Activated B cell treated with CpG ODN at 0.5 μM for 24 hours (primary cell): ENCODE data around the gene DOLPP1. TPM values are rescaled to one million over a fixed set of nuclear protein-coding genes. Genes with fewer than 3 reads are reported as not detected.

Experiments
- ATAC-seq: fragments of 200-7000 bp; cut with Tn5 transposase; one replicate; pipeline ENCODE4 v1.10.0; 2021; ENCODE audit warnings: low read depth, mild to moderate bottlenecking, moderate library complexity
- CTCF ChIA-PET: fragments of 350-600 bp; sonication (Branson Sonifier 250); formaldehyde crosslinking; loops from one replicate; lab custom pipeline; 2021; ENCODE audit warnings: antibody characterized with exemption; lab: Charles Lee
- POLR2A ChIA-PET: fragments of 350-600 bp; sonication (Branson Sonifier 250); formaldehyde crosslinking; loops from one replicate; lab custom pipeline; 2021; ENCODE audit warnings: antibody characterized with exemption; lab: Charles Lee
- DNase-seq: peaks from one replicate; pipeline ENCODE4 v3.0.0; 2022
- H3K27ac Mint-ChIP-seq: one replicate; pipeline ENCODE4 v1.8.0; 2020; ENCODE audit warnings: mixed read lengths
- H3K27me3 Mint-ChIP-seq: one replicate; pipeline ENCODE4 v1.8.0; 2021; ENCODE audit warnings: mixed read lengths
- H3K36me3 Mint-ChIP-seq: one replicate; pipeline ENCODE4 v1.8.0; 2021; ENCODE audit warnings: low read depth, mixed read lengths
- H3K4me1 Mint-ChIP-seq: one replicate; pipeline ENCODE4 v1.8.0; 2021; ENCODE audit warnings: mixed read lengths
- H3K4me3 Mint-ChIP-seq: one replicate; pipeline ENCODE4 v1.8.0; 2020; ENCODE audit warnings: mild to moderate bottlenecking, mixed read lengths
- H3K9me3 Mint-ChIP-seq: one replicate; pipeline ENCODE4 v1.8.0; 2020; ENCODE audit warnings: mixed read lengths
- CTCF ChIP-seq: fragments of 200-600 bp; IDR thresholded peaks from one replicate; pipeline ENCODE4 v1.8.0; 2022; ENCODE audit warnings: antibody characterized with exemption, mild to moderate bottlenecking
- intact Hi-C: fragments of 100-400 bp; cut with micrococcal nuclease; formaldehyde crosslinking; loops from one replicate; pipeline ENCODE4 v1.15.1; 2024
- total RNA-seq: library from RNA; stranded (reverse); gene quantifications from 2 replicates; pipeline ENCODE4 v1.2.3, GENCODE V29; 2022

DOLPP1 gene
- total RNA-seq, 1 donor from 2014 or later = 10.9 TPM

- CTCF ChIA-PET = no interaction called here
- H3K27ac Mint-ChIP-seq = peak overlapping the region; percentile 66
- TF ChIP-seq CTCF = no peak
Measured at GRCh38 chr9:129081388-129081904, 535 bp downstream of the DOLPP1 start.

DNA sequence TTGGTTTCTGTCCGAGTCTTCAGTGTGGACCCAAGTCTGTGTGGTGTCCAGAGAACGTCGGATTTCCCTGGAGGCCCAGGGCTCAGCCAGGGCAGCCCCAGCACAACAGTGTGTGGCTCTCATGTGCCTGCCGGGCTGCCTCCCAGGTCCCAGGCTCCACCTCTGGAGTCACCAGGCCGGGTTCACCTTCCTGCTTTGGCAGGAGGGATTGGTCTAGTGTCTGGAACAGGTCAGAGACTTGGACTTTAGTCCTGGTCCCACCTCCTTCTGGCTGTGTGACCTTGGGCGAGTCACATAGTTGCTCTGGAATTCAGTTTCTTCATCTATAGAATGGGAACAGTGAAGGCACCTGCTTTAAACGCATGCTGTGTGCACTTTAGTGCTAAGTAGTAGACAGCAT lies 3.2 kb downstream of the DOLPP1 start:
- H3K27ac Mint-ChIP-seq = no peak overlapping the region
- no peak for ATAC-seq
- H3K27me3 Mint-ChIP-seq = no peaks in the 10 kb centered on the region
- H3K9me3 Mint-ChIP-seq = no peaks in the 10 kb centered on the region
- H3K4me3 Mint-ChIP-seq = no peak overlapping the region
- ChIA-PET CTCF (no interaction called here), POLR2A (no interaction called here)
- no peak for TF ChIP-seq CTCF
- intact Hi-C loops = no loop called here
- H3K4me1 Mint-ChIP-seq = peaks cover 29% of the 10 kb centered on the region
- no peak for DNase-seq
- H3K36me3 Mint-ChIP-seq = peaks cover 31% of the 10 kb centered on the region

More at GRCh38 chr9:129081388-129081904, 535 bp downstream of the DOLPP1 start:
- H3K36me3 Mint-ChIP-seq = peaks cover 18% of the 10 kb centered on the region
- peaks cover 29% of the 10 kb centered on the region for H3K4me1 Mint-ChIP-seq
- H3K9me3 Mint-ChIP-seq = no peaks in the 10 kb centered on the region
- H3K27me3 Mint-ChIP-seq = no peaks in the 10 kb centered on the region
- no peak for ATAC-seq
- DNase-seq = no peak
- POLR2A ChIA-PET = interaction anchor here (0.6 to 2.9 kb wide), 14 partner anchors 9 to 1631 kb away, joined by 3 to 27 read pairs (median 6); partner anchors contain the start of genes CRAT, EXOSC2, MIGA2 and NTMT1
- intact Hi-C loops = loop anchor here (1.0 to 2.0 kb wide), 6 partner anchors 12 to 953 kb away; partner anchors contain the start of genes CRAT, NTMT1 and SH3GLB2
- peak overlapping the region; percentile 87 for H3K4me3 Mint-ChIP-seq

- no peaks in the 10 kb centered on the region for H3K4me1 Mint-ChIP-seq
- ATAC-seq (no peak), DNase-seq (no peak)
- ChIA-PET CTCF (no interaction called here), POLR2A (no interaction called here)
- no peaks in the 10 kb centered on the region for H3K27me3 Mint-ChIP-seq
- H3K4me3 Mint-ChIP-seq = no peak overlapping the region
- TF ChIP-seq CTCF = no peak
- H3K36me3 Mint-ChIP-seq = peaks cover 44% of the 10 kb centered on the region
- H3K9me3 Mint-ChIP-seq = no peaks in the 10 kb centered on the region
- no peak overlapping the region for H3K27ac Mint-ChIP-seq
- intact Hi-C loops = no loop called here
Measured at GRCh38 chr9:129089246-129089645, 8.3 kb downstream of the DOLPP1 start.

GRCh38 chr9:129093602-129094386 lies 12.9 kb downstream of the DOLPP1 start:
- no peaks in the 10 kb centered on the region for H3K9me3 Mint-ChIP-seq
- CTCF ChIA-PET = no interaction called here
- H3K4me1 Mint-ChIP-seq = no peaks in the 10 kb centered on the region
- H3K36me3 Mint-ChIP-seq = peaks cover 19% of the 10 kb centered on the region
- intact Hi-C loops = no loop called here
- ATAC-seq (no peak), DNase-seq (no peak)
- H3K4me3 Mint-ChIP-seq = no peak overlapping the region
- POLR2A ChIA-PET = interaction anchor here (1.3 kb wide), 1 partner anchor 13 kb away, joined by 7 read pairs; the partner anchor contains the start of gene DOLPP1
- no peaks in the 10 kb centered on the region for H3K27me3 Mint-ChIP-seq
- no peak for TF ChIP-seq CTCF
- H3K27ac Mint-ChIP-seq = no peak overlapping the region
